Measurements from ENCODE around the gene PIR. TPM values are rescaled to one million over a fixed set of nuclear protein-coding genes. Genes with fewer than 3 reads are reported as not detected.

PIR gene
- total RNA-seq (10 to 100 TPM; 14.0 to 48.6 (median 24.8) TPM), polyA plus RNA-seq (10 to 100 TPM; 11.9 to 27.1 (median 18.1) TPM)
- long read RNA-seq, donor 1, transcript PIR-202 (10 exons, 1,539 nt), result minor isoform, 5 of 61 reads
- long read RNA-seq, donor 1, transcript PIR-201 (10 exons, 1,282 nt), result major isoform, 21 of 61 reads
- long read RNA-seq, donor 1, partial matches to known transcripts, result 34 of 61 reads
- long read RNA-seq, donor 1, other reads (novel, unspliced or antisense), result 0 of 61 reads
- long read RNA-seq, donor 2, transcript PIR-201 (10 exons, 1,282 nt), result major isoform, 9 of 20 reads
- long read RNA-seq, donor 2, partial matches to known transcripts, result 9 of 20 reads
- long read RNA-seq, donor 2, other reads (novel, unspliced or antisense), result 0 of 20 reads
- long read RNA-seq, donor 3, transcript PIR-201 (10 exons, 1,282 nt), result major isoform, 11 of 28 reads
- long read RNA-seq, donor 3, partial matches to known transcripts, result 15 of 28 reads
- long read RNA-seq, donor 3, other reads (novel, unspliced or antisense), result 0 of 28 reads
- long read RNA-seq, donor 4, transcript PIR-201 (10 exons, 1,282 nt), result major isoform, 21 of 23 reads
- long read RNA-seq, donor 4, partial matches to known transcripts, result 0 of 23 reads
- long read RNA-seq, donor 4, other reads (novel, unspliced or antisense), result 2 of 23 reads
- long read RNA-seq, donor 5, transcript PIR-201 (10 exons, 1,282 nt), result major isoform, 21 of 25 reads
- long read RNA-seq, donor 5, partial matches to known transcripts, result 1 of 25 reads
- long read RNA-seq, donor 5, other reads (novel, unspliced or antisense), result 1 of 25 reads
- long read RNA-seq, donor 6, transcript PIR-201 (10 exons, 1,282 nt), result major isoform, 7 of 8 reads
- long read RNA-seq, donor 6, partial matches to known transcripts, result 0 of 8 reads
- long read RNA-seq, donor 6, other reads (novel, unspliced or antisense), result 0 of 8 reads
- long read RNA-seq, donor 7, transcript PIR-201 (10 exons, 1,282 nt), result major isoform, 6 of 25 reads
- long read RNA-seq, donor 7, partial matches to known transcripts, result 17 of 25 reads
- long read RNA-seq, donor 7, other reads (novel, unspliced or antisense), result 0 of 25 reads
- long read RNA-seq, donor 8, transcript PIR-201 (10 exons, 1,282 nt), result major isoform, 21 of 50 reads
- long read RNA-seq, donor 8, partial matches to known transcripts, result 26 of 50 reads
- long read RNA-seq, donor 8, other reads (novel, unspliced or antisense), result 0 of 50 reads
- long read RNA-seq, donor 9, transcript PIR-201 (10 exons, 1,282 nt), result major isoform, 15 of 20 reads
- long read RNA-seq, donor 9, partial matches to known transcripts, result 5 of 20 reads
- long read RNA-seq, donor 9, other reads (novel, unspliced or antisense), result 0 of 20 reads
- long read RNA-seq, donor 10, transcript PIR-201 (10 exons, 1,282 nt), result major isoform, 6 of 12 reads
- long read RNA-seq, donor 10, partial matches to known transcripts, result 6 of 12 reads
- long read RNA-seq, donor 10, other reads (novel, unspliced or antisense), result 0 of 12 reads

DNA sequence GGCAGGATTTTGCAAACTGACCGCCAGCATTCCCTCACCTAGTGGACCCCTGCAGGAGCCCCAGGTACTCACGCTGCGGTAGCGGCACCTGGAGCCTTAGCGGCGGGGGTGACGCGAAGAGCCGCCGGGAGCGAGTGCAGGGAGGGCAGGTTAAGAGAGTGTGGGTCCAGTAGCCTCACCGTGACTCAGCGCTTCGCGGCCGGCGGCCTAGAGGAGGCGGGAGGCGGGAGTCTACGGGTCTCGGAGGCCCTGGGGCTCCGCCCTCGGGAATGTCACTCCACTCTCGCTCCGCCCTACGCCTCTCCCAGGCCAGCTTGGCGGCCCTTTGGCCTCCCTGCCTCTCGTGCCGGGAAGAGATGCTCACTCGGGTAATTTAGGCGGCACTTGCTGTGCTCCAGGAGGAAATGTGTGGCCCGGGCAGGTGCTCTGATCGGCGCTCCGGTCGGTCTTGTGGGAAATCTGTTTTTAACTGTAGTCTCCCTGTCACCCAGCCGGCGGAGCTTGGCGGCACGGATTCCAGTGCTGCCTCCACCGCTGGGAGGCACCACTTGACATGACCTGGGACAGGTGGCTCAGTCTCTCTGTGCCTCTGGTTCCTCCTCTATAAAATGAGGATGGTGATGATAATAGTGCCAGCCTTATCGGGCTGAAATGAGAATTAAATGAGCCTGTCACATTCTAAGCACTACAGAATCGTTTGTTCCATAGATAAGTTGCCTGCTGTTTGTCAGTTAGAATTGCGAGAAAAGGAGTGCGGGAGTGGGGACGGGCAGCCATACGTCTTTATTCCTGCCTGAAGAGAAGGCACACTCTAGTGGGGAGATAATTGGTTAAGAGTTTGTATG is at the start of gene PIR:
Gene PIR, minus strand, starts transcription at position 216 of the 845 bp plus-strand sequence. CDS start 2,076 bp downstream, outside the sequence.
- peak within 1 kb of the TSS; percentile 25 to 64 (median 38) for H3K4me3 ChIP-seq
- peak within 1 kb of the TSS in 2 of 5 donors; percentile 54 to 77 for H3K27ac ChIP-seq
- no peaks in the 10 kb centered on the region for H3K9me3 ChIP-seq (replicated peaks in 1 of 3)
- DNase-seq, result peak; percentile 82 to 91 (median 88)
- TF ChIP-seq, protein P1, sequence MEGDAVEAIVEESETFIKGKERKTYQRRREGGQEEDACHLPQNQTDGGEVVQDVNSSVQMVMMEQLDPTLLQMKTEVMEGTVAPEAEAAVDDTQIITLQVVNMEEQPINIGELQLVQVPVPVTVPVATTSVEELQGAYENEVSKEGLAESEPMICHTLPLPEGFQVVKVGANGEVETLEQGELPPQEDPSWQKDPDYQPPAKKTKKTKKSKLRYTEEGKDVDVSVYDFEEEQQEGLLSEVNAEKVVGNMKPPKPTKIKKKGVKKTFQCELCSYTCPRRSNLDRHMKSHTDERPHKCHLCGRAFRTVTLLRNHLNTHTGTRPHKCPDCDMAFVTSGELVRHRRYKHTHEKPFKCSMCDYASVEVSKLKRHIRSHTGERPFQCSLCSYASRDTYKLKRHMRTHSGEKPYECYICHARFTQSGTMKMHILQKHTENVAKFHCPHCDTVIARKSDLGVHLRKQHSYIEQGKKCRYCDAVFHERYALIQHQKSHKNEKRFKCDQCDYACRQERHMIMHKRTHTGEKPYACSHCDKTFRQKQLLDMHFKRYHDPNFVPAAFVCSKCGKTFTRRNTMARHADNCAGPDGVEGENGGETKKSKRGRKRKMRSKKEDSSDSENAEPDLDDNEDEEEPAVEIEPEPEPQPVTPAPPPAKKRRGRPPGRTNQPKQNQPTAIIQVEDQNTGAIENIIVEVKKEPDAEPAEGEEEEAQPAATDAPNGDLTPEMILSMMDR (IDR thresholded peaks at IDR 0.05), result peak in 3 of 6 experiments; percentile 23 to 38 (median 35)
- TF ChIP-seq POLR2A (IDR thresholded peaks at IDR 0.05), result peak; percentile 54 to 62
- H3K4me1 ChIP-seq (replicated peaks in 1 of 2), result no peaks in the 10 kb centered on the region
- H3K27me3 ChIP-seq, result peaks cover 18% of the 10 kb centered on the region
- no peaks in the 10 kb centered on the region for H3K36me3 ChIP-seq (replicated peaks in 1 of 2)
- 5 to 32% (median 13%) methylated on average over 8 to 47 of the region's 47 CpGs for WGBS, 4 donors
- intact Hi-C loops (cut with DNase I), result loop anchor here in 1 of 2 donors (10.0 kb wide), 1 partner anchor 71 kb away; no protein-coding TSS in a partner anchor

DNA sequence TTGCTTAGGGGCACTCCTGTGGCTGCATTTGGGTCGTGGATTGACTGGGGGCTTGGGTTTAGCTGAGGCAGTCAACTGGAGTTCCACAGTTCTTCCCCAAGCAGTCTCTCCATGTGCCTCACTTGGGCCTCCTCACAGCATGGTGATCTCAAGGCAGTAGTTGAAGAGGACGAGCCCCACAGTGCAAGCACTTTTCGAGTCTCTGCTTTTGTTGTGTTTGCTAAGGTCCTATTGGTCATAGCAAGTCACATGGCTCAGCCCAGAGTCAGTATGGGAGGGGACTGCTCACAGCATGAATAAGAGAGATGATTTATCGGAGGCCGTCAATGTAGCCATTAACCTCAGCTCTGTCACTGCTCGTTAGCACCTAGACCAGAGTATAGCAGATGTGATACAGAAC is 37.2 kb upstream of the PIR start:
- no peaks in the 10 kb centered on the region for H3K9me3 ChIP-seq (replicated peaks in 1 of 3)
- H3K27me3 ChIP-seq, result peaks cover 20% of the 10 kb centered on the region
- H3K36me3 ChIP-seq (replicated peaks in 1 of 2), result no peaks in the 10 kb centered on the region
- TF ChIP-seq, protein P1 (IDR thresholded peaks at IDR 0.05), result no peak
- TF ChIP-seq POLR2A (IDR thresholded peaks at IDR 0.05), result no peak
- intact Hi-C loops (cut with DNase I), result no loop called here
- DNase-seq, result no peak
- H3K4me3 ChIP-seq, result no peak overlapping the region
- no peak overlapping the region for H3K27ac ChIP-seq
- H3K4me1 ChIP-seq (replicated peaks in 1 of 2), result no peaks in the 10 kb centered on the region
- 61 to 83% (median 81%) methylated on average over 2 to 6 of the region's 6 CpGs for WGBS, 4 donors

DNA sequence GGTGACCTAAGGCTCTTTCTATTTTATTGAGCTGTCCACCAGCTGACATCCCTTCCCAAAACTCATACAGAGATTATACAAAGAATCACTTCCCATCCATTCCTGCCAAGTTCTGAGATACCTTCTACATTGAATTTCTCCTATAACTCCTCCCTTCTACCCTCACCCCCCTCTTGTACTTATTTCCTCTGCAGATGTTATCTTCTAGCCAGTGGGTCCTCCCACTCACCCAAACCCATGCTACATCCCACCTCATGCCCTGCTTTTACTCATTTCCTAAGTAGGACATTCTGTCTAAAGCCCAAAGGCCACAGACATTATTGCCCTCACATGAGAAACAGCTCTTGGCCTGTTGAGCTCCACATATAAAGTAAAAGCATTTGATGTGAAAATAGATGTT is 36.0 kb upstream of the PIR start:
- intact Hi-C loops (cut with DNase I), result no loop called here
- Histone ChIP-seq H3K27me3 (peaks cover 18% of the 10 kb centered on the region), H3K27ac (no peak overlapping the region)

More for the DNA sequence above, 36.0 kb upstream of the PIR start:
- Histone ChIP-seq H3K9me3 (replicated peaks in 1 of 3) (no peaks in the 10 kb centered on the region), H3K4me3 (no peak overlapping the region), H3K36me3 (replicated peaks in 1 of 2) (no peaks in the 10 kb centered on the region), H3K4me1 (replicated peaks in 1 of 2) (no peaks in the 10 kb centered on the region)
- TF ChIP-seq, protein P1 (IDR thresholded peaks at IDR 0.05), result no peak
- no peak for TF ChIP-seq POLR2A (IDR thresholded peaks at IDR 0.05)
- DNase-seq, result no peak

All from adrenal gland (tissue), 19 donors.